HG03135 (cell line): Measurements from ENCODE around the gene DENND5B.
"Not testable (repeated sequence)": the region's sequence is repeated elsewhere in the genome, so short reads cannot be mapped to it uniquely, and the experiment has no call there.

Experiments used
- ATAC-seq: cut with Tn5 transposase; IDR thresholded peaks from one replicate; pipeline ENCODE4 v1.9.1; 2021; ENCODE audit warnings: mild to moderate bottlenecking, moderate library complexity; ENCODE audit not compliant: unreplicated experiment

Gene DENND5B

DNA sequence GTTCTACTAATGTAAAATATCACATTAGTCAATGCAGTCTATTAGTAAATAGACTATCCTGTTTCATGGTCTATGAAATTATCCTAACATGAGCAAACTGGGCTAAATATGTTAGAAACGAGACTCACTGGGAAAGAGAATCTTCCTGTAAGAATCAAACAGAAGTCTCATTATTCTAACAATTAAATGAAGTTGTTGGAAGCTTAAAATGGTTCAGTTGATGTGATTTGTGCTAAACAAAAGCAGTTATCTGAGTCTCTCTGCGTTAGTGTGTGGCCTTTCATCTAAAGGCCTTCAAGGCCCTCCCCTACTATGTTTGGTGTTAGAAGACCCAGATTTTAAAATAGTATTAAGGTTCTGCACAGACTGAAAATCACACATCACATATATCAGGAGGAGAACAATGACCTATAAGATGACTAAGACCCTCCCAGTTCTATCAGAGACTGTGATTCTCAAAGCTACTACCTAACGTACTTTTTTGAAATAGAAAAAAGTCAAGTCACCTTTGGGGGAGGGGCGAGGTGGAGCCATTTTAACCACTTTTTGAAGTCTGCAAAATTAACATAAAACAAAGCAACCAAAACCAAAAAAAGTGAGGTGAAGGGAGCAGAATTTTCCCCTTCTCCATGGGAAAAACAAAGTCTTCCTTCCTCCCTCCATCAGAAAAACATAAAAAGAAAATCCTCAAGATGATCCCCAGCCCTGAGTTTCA, 82.3 kb downstream of the DENND5B start:
- no peak for ATAC-seq

DNA sequence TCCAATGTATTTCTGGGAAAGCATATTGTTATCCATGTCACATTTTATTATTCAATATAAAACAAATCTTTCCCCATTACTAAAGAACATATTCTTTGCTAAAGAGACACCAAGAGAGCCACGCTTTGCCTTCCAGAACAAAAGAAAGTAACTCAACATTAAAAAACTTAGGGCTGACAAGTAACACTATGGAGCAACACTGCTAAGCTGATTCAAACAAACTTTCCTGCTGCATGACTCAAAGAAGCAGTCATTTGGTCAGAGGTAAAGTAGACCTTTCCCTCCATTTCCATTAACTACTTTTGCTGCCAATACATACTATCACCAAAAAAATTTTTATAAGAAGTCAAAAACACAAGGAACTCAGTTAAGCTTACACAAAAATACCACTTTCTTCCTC, 83.0 kb downstream of the DENND5B start:
- no peak for ATAC-seq

- no peak for ATAC-seq
Observed at GRCh38 chr12:31506515-31507306, 84.2 kb downstream of the DENND5B start.

GRCh38 chr12:31504625-31505222, 86.2 kb downstream of the DENND5B start:
- no peak for ATAC-seq

GRCh38 chr12:31501014-31501413, 89.9 kb downstream of the DENND5B start:
- not testable (repeated sequence) for ATAC-seq

DNA sequence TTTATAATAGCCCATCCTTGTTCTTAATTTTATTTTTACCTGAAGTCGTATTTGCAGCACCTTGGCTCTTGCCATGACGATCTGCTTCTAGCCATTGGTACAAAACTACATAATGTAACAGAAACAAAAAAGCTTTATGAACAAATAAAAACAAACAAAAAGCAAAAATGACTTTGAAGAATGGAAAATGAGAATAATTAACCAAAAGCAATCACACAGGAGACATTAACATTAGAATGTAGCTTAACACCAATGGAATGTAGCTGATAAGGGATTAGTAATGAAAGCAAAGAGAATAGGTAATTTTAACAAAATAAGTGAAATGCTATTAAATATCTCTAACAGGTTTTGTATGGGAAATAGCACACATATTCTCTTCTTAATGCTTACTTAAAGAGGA, 91.4 kb downstream of the DENND5B start:
- ATAC-seq = no peak

- ATAC-seq = no peak
Observed at GRCh38 chr12:31498424-31498823, 92.5 kb downstream of the DENND5B start.

GRCh38 chr12:31496257-31496656, 94.7 kb downstream of the DENND5B start:
- no peak for ATAC-seq

- no peak for ATAC-seq
Observed at GRCh38 chr12:31494455-31494854, 96.5 kb downstream of the DENND5B start.

DNA sequence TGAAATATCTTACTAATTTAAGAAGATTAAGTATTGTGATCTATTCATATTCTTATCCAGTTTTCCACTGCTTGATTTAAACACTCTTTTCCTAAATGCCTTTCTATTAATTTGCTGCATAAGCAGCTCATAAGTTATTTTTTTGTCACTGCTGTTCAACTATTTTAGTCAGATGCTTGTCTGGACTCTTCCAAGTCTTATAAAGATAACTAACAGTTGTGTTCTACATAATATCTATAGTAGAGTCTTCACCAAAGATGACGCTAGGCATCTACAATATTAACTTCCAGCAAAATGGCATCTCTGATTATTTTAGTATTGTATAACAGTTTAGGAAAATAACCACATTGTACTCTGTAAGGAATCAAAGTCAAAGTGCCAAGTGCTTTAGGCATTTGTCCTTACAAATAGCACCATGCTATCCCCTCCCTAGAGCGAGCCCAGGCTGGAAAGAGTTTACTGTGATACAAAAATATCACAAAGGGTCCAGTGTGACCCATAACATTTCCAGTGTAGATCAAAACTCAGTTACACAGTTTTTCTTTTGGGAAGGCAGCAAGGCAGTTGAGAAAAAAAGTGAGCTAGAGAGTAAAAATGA, 98.2 kb downstream of the DENND5B start:
- no peak for ATAC-seq

GRCh38 chr12:31491841-31492598, 98.9 kb downstream of the DENND5B start:
- ATAC-seq = no peak

DNA sequence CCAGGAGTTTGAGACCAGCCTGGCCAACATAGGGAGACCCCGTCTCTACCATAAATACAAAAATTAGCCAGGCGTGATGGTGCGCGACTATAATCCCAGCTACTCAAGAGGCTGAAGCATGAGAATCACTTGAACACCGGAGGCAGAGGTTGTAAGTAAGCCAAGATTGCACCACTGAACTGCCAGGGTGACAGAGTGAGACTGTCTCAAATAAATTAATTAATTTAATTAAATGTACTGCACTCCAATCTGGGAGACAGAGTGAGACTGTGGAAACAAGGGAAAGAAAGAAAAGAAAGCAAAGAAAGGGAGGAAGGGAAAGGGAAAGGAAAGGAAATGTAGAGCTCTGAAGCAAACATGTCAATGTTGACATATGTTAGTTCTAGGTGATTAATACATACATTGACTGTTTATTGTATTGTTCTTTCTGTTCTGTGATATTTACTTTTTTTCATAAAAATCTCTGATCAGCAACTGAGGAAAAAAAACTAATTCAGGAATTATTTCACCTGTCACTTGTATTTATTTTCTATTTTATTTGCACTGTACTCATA, 99.6 kb downstream of the DENND5B start:
- no peak for ATAC-seq

DNA sequence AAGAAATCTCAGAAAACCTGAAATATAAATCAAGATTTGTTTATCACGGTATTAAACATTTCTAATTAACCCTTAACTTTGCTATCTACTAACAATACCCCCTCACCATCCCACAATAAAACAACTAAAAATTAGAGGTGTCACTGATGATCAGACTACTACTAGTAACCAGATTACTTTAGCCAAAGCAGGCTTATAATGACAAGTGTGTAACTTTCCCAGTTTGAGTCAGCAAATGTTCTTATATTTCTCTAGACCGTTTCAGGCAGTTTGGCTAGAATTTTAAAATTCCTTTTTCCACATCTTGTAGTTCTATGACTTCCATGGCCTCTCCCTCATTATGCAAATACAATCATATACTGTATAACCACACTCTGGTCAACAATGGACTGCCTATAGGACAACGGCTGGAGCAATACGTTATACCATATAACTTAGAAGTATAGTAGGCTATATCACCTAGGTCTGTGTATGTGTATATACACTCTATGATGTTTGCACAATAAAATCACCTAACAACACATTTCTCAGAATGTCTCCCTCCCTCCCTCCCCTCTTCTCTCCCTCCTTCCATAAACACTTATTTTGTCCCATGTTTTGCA, 102.1 kb downstream of the DENND5B start:
- ATAC-seq = no peak

- no peak for ATAC-seq
Observed at GRCh38 chr12:31485571-31485970, 105.4 kb downstream of the DENND5B start.

DNA sequence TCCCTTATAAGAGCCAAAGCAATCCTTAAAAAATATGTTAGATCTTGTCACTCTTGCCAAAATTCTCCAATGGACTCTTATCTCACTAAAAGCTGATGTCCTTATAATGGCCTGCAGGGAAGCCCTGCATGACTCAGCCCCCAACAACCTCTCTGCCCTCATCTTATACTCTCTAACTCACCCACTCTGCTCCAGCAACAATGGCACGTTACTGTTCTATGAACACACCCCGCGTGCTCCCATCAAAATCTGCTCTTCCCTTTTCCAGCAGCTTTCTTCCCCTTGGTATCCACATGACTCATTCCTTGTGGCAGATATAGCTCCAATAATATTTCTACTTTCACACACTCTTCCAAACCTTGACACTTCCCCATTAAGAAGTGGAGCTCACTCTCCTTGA, 108.1 kb downstream of the DENND5B start:
- no peak for ATAC-seq

DNA sequence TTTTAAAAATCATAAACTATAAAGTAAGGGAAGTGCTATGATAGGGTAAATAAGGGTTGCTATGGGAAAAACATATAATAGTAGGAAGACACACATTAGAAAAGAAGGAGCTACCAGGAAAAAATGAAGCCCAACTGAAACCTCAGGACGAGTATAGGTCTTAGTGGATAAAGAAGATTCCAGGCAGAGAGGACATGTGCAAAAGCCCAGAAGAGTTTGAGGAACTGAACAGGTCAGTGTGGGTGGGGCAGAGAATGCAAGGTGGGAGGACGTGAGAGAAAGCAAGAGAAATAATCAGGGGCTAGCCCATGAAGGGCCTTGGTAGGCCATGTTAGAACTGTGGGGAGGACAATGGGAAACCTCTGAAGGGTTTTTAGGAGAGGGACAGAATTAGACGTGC, 109.5 kb downstream of the DENND5B start:
- ATAC-seq = no peak

GRCh38 chr12:31479516-31480210, 111.3 kb downstream of the DENND5B start:
- ATAC-seq = no peak

DNA sequence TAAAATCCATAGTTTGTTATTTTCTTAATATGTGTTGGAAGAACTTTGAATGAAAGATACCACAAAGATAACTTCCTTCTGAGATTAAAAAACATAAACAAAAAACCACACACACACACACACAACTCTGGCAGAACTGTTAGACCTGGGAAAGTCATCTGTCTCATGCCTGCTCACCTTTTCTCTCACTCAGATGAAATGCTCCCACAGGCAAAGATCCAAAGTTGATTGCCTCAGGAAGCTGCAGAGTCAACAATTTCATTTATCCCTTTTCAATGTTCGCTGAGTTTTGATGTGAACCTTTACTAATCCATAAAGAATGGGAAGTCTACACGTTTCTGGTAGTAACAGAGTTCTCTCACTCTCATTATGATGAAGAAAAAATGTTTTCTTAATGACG, 112.0 kb downstream of the DENND5B start:
- ATAC-seq = no peak

DNA sequence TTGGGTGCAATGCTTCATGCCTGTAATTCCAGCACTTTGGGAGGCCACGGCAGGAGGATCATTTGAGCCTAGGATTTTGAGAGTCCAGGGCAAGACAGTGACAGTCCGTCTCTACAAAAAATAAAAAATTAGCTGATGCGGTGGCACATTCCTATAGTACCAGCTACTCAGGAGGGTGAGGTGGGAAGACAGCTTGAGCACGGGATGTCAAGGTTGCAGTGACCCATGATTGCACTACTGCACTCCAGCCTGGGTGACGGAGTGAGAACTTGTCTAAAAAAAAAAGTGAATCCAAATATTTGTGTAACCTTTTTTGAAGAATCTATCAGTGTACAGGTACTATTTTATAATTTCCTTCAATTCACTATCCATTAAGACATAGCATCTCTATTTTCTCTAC, 112.5 kb downstream of the DENND5B start:
- no peak for ATAC-seq

- no peak for ATAC-seq
Observed at GRCh38 chr12:31477687-31478086, 113.2 kb downstream of the DENND5B start.
